T-cell (primary cell): Measurements from ENCODE around the gene MS4A5. TPM values are rescaled to one million over a fixed set of nuclear protein-coding genes. Genes with fewer than 3 reads are reported as not detected.

Experiments used
- ATAC-seq, 4 experiments: fragments of 200-7000 bp in 3 of 4; fragments of 150-1000 bp in 1 of 4; cut with Tn5 transposase; replicated peaks in 1 of 4; 1 replicate in 3 of 4; 2 replicates in 1 of 4; pipeline ENCODE4 v1.10.0; 2021; ENCODE audit warnings: moderate library complexity in 3 of 4, mild to moderate bottlenecking in 2 of 4, moderate number of reproducible peaks in 1 of 4
- CTCF ChIA-PET, 2 donors: fragments of 300-600 bp; sonication (Branson Sonifier 250); formaldehyde crosslinking; loops; one replicate each; lab custom pipeline; 2022; ENCODE audit warnings: antibody characterized with exemption in 2 of 2; lab: Charles Lee
- POLR2A ChIA-PET, 2 donors: fragments of 300-600 bp; sonication (Branson Sonifier 250); formaldehyde crosslinking; loops; one replicate each; lab custom pipeline; 2022; ENCODE audit warnings: antibody characterized with exemption in 2 of 2; lab: Charles Lee
- DNase-seq, 35 experiments: peaks; one replicate each; pipeline versions ENCODE4 v3.0.0 to v3.0.0-alpha.2; 2013 to 2023
- H3K27ac ChIP-seq: one replicate; pipeline ENCODE4 v1.5.1; 2013; ENCODE audit warnings: low read length
- H3K27me3 ChIP-seq, 2 experiments: replicated peaks in 1 of 2; 1 replicate in 1 of 2; 2 replicates in 1 of 2; pipeline versions ENCODE4 v1.6.1 to v1.7.0; 2013; ENCODE audit warnings: low read length in 1 of 2, mixed read lengths in 1 of 2; ENCODE audit not compliant: control insufficient read depth in 2 of 2, insufficient read depth in 2 of 2; ENCODE audit errors: extremely low read depth in 1 of 2
- H3K36me3 ChIP-seq, 2 donors: 1 replicate in 1 of 2; 2 replicates in 1 of 2; pipeline versions ENCODE4 v1.6.1 to v1.7.0; 2013; ENCODE audit warnings: low read length in 1 of 2; ENCODE audit not compliant: control insufficient read depth in 2 of 2, insufficient read depth in 1 of 2; ENCODE audit errors: extremely low read depth in 1 of 2
- H3K4me1 ChIP-seq, 2 experiments: 1 replicate in 1 of 2; 2 replicates in 1 of 2; pipeline versions ENCODE4 v1.6.1 to v1.7.0; 2013; ENCODE audit warnings: low read length in 2 of 2, mixed read lengths in 1 of 2; ENCODE audit not compliant: insufficient read depth in 2 of 2, control insufficient read depth in 1 of 2; ENCODE audit errors: extremely low read depth in 1 of 2
- H3K4me3 ChIP-seq, 2 donors: 1 replicate in 1 of 2; 2 replicates in 1 of 2; pipeline versions ENCODE4 v1.5.1 to v1.7.0; 2013; ENCODE audit warnings: mild to moderate bottlenecking in 2 of 2, low read length in 1 of 2, moderate library complexity in 1 of 2; ENCODE audit not compliant: control insufficient read depth in 1 of 2; ENCODE audit errors: extremely low read depth in 1 of 2
- H3K9me3 ChIP-seq: 2 replicates; pipeline ENCODE4 v1.7.0; 2013
- H3K27ac Mint-ChIP-seq, 2 donors: one replicate each; pipeline ENCODE4 v1.8.0; 2020 to 2021; ENCODE audit warnings: mild to moderate bottlenecking in 2 of 2, mixed read lengths in 2 of 2
- H3K27me3 Mint-ChIP-seq, 2 donors: one replicate each; pipeline ENCODE4 v1.8.0; 2021 to 2022; ENCODE audit warnings: mixed read lengths in 2 of 2
- H3K36me3 Mint-ChIP-seq: one replicate; pipeline ENCODE4 v1.8.0; 2021; ENCODE audit warnings: mixed read lengths
- H3K4me1 Mint-ChIP-seq, 3 donors: one replicate each; pipeline ENCODE4 v1.8.0; 2020 to 2022; ENCODE audit warnings: mixed read lengths in 3 of 3, mild to moderate bottlenecking in 1 of 3
- H3K4me3 Mint-ChIP-seq, 3 donors: one replicate each; pipeline ENCODE4 v1.8.0; 2020 to 2022; ENCODE audit warnings: mild to moderate bottlenecking in 3 of 3, mixed read lengths in 3 of 3, moderate library complexity in 3 of 3
- H3K9me3 Mint-ChIP-seq, 3 donors: one replicate each; pipeline ENCODE4 v1.8.0; 2020 to 2022; ENCODE audit warnings: mixed read lengths in 3 of 3
- WGBS: methylation state at CpG from one replicate; pipeline ENCODE4 v1.1.5; 2013; ENCODE audit warnings: missing lambda C conversion rate; ENCODE audit not compliant: insufficient coverage; 5-methylcytosine and 5-hydroxymethylcytosine counted together
- total RNA-seq, 35 experiments: library from RNA in 6 of 35; stranded (reverse) in 6 of 35; fragments of 120-200 nt in 1 of 35; gene quantifications; one replicate each; pipeline versions ENCODE4 v1.2.1 to v1.2.4 and lab custom pipeline; 2013 to 2026

The MS4A5 gene
- total RNA-seq, 5 donors from 2014 or later (not counting 1 experiment from before 2014, with no cell fraction given): not detected

- no peaks in the 10 kb centered on the region for H3K9me3 Mint-ChIP-seq
- H3K36me3 Mint-ChIP-seq: no peaks in the 10 kb centered on the region
- H3K4me3 ChIP-seq: no peak within 1 kb of the TSS
- ChIA-PET CTCF (no interaction called here), POLR2A (no interaction called here)
- ATAC-seq: no peak
- no peak within 1 kb of the TSS for H3K27ac ChIP-seq
- peaks cover 0 to 2% of the 10 kb centered on the region in 2 experiments for H3K4me1 ChIP-seq
- H3K4me3 Mint-ChIP-seq: no peak within 1 kb of the TSS
- H3K27ac Mint-ChIP-seq: no peak within 1 kb of the TSS
- H3K27me3 ChIP-seq: no peaks in the 10 kb centered on the region
- DNase-seq: no peak
- WGBS: no CpG with 5 or more reads among the region's 3 CpGs
- peaks cover 0 to 6% (median 0%) of the 10 kb centered on the region in 3 donors for H3K4me1 Mint-ChIP-seq
- H3K36me3 ChIP-seq: no peaks in the 10 kb centered on the region
- H3K27me3 Mint-ChIP-seq: peaks cover 0 to 5% of the 10 kb centered on the region in 2 donors
- no peaks in the 10 kb centered on the region for H3K9me3 ChIP-seq
These were observed 33.0 kb upstream of the MS4A5 start, which contains the start of gene MS4A14 for GRCh38 chr11:60396382-60396781. TSS of gene MS4A14 (plus strand) at chr11:60396459. CDS start at chr11:60396579, 120 bp downstream.

GRCh38 chr11:60396799-60397198 is 32.6 kb upstream of the MS4A5 start:
- ATAC-seq: no peak

GRCh38 chr11:60420015-60420414 is 9.4 kb upstream of the MS4A5 start:
- POLR2A ChIA-PET: interaction anchor here in 1 of 2 donors (0.6 kb wide), 1 partner anchor 805 kb away, joined by 3 read pairs; no protein-coding TSS in a partner anchor

More at GRCh38 chr11:60396799-60397198, 32.6 kb upstream of the MS4A5 start:
- H3K27me3 ChIP-seq: no peaks in the 10 kb centered on the region
- no peak overlapping the region for H3K4me3 Mint-ChIP-seq
- H3K36me3 ChIP-seq: no peaks in the 10 kb centered on the region
- peaks cover 0 to 2% of the 10 kb centered on the region in 2 experiments for H3K4me1 ChIP-seq
- no peaks in the 10 kb centered on the region for H3K9me3 ChIP-seq
- CTCF ChIA-PET: no interaction called here
- H3K36me3 Mint-ChIP-seq: no peaks in the 10 kb centered on the region
- no peak overlapping the region for H3K27ac Mint-ChIP-seq
- DNase-seq: no peak
- WGBS: 9% methylated on average over 1 of the region's 1 CpG
- POLR2A ChIA-PET: no interaction called here
- peaks cover 0 to 6% (median 0%) of the 10 kb centered on the region in 3 donors for H3K4me1 Mint-ChIP-seq
- H3K27ac ChIP-seq: no peak overlapping the region
- no peak overlapping the region for H3K4me3 ChIP-seq
- H3K27me3 Mint-ChIP-seq: peaks cover 0 to 5% of the 10 kb centered on the region in 2 donors
- no peaks in the 10 kb centered on the region for H3K9me3 Mint-ChIP-seq

GRCh38 chr11:60422609-60423008 is 6.8 kb upstream of the MS4A5 start:
- Histone ChIP-seq H3K4me1 (no peaks in the 10 kb centered on the region), H3K4me3 (no peak overlapping the region), H3K36me3 (no peaks in the 10 kb centered on the region), H3K27ac (no peak overlapping the region), H3K9me3 (no peaks in the 10 kb centered on the region), H3K27me3 (peaks cover 0 to 2% of the 10 kb centered on the region in 2 experiments)
- Mint-ChIP-seq H3K36me3 (no peaks in the 10 kb centered on the region), H3K27ac (no peak overlapping the region), H3K9me3 (no peaks in the 10 kb centered on the region), H3K4me1 (no peaks in the 10 kb centered on the region), H3K27me3 (peaks cover 3 to 13% of the 10 kb centered on the region in 2 donors), H3K4me3 (no peak overlapping the region)
- POLR2A ChIA-PET: no interaction called here
- CTCF ChIA-PET: no interaction called here
- DNase-seq (no peak), ATAC-seq (no peak)
- no CpG with 5 or more reads among the region's 1 CpG for WGBS

More at GRCh38 chr11:60420015-60420414, 9.4 kb upstream of the MS4A5 start:
- ATAC-seq (no peak), DNase-seq (no peak)
- H3K27ac Mint-ChIP-seq: no peak overlapping the region
- H3K4me3 Mint-ChIP-seq: no peak overlapping the region
- Histone ChIP-seq H3K36me3 (no peaks in the 10 kb centered on the region), H3K9me3 (no peaks in the 10 kb centered on the region), H3K27me3 (peaks cover 0 to 5% of the 10 kb centered on the region in 2 experiments), H3K27ac (no peak overlapping the region), H3K4me1 (no peaks in the 10 kb centered on the region), H3K4me3 (no peak overlapping the region)
- no peaks in the 10 kb centered on the region for H3K36me3 Mint-ChIP-seq
- peaks cover 14 to 17% of the 10 kb centered on the region in 2 donors for H3K27me3 Mint-ChIP-seq
- H3K9me3 Mint-ChIP-seq: no peaks in the 10 kb centered on the region
- 0% methylated on average over 1 of the region's 2 CpGs for WGBS
- no peaks in the 10 kb centered on the region for H3K4me1 Mint-ChIP-seq
- CTCF ChIA-PET: interaction anchor here in 1 of 2 donors (0.6 kb wide), 1 partner anchor 56 kb away, joined by 3 read pairs; no protein-coding TSS in a partner anchor

GRCh38 chr11:60428517-60428916 is 855 bp upstream of the MS4A5 start:
- Mint-ChIP-seq H3K9me3 (no peaks in the 10 kb centered on the region), H3K4me1 (no peaks in the 10 kb centered on the region), H3K27me3 (peaks cover 24 to 30% of the 10 kb centered on the region in 2 donors), H3K27ac (no peak overlapping the region), H3K36me3 (no peaks in the 10 kb centered on the region), H3K4me3 (no peak overlapping the region)
- no peaks in the 10 kb centered on the region for H3K9me3 ChIP-seq
- H3K27ac ChIP-seq: no peak overlapping the region
- H3K36me3 ChIP-seq: no peaks in the 10 kb centered on the region
- 0% methylated on average over 1 of the region's 2 CpGs for WGBS
- H3K4me1 ChIP-seq: no peaks in the 10 kb centered on the region
- no peaks in the 10 kb centered on the region for H3K27me3 ChIP-seq
- ChIA-PET POLR2A (no interaction called here), CTCF (no interaction called here)
- DNase-seq: no peak
- H3K4me3 ChIP-seq: no peak overlapping the region
- no peak for ATAC-seq

- H3K9me3 ChIP-seq: no peaks in the 10 kb centered on the region
- H3K4me3 Mint-ChIP-seq: no peak overlapping the region
- ATAC-seq (no peak), DNase-seq (no peak)
- no peak overlapping the region for H3K4me3 ChIP-seq
- no peaks in the 10 kb centered on the region for H3K36me3 Mint-ChIP-seq
- WGBS: 64% methylated on average over 1 of the region's 2 CpGs
- no peaks in the 10 kb centered on the region for H3K9me3 Mint-ChIP-seq
- CTCF ChIA-PET: no interaction called here
- peaks cover 22 to 26% of the 10 kb centered on the region in 2 donors for H3K27me3 Mint-ChIP-seq
- no peaks in the 10 kb centered on the region for H3K27me3 ChIP-seq
- no peaks in the 10 kb centered on the region for H3K4me1 Mint-ChIP-seq
- POLR2A ChIA-PET: no interaction called here
- H3K4me1 ChIP-seq: no peaks in the 10 kb centered on the region
- H3K36me3 ChIP-seq: no peaks in the 10 kb centered on the region
- H3K27ac ChIP-seq: no peak overlapping the region
- H3K27ac Mint-ChIP-seq: no peak overlapping the region
These were observed 1.9 kb downstream of the MS4A5 start for GRCh38 chr11:60431251-60431650.
